WTC11 (cell line): ENCODE data around the gene CARD6.

Experiments
- ATF1 ChIP-seq: sonication (generic); formaldehyde crosslinking; IDR thresholded peaks from 2 replicates; pipeline ENCODE4 v1.8.1; 2023; ENCODE audit warnings: mild to moderate bottlenecking, moderate library complexity, missing genetic modification reagents
- ATF3 ChIP-seq: sonication (generic); formaldehyde crosslinking; conservative IDR thresholded peaks from 2 replicates; pipeline ENCODE4 v1.8.1; 2022; ENCODE audit warnings: mild to moderate bottlenecking, missing genetic modification reagents
- CREM ChIP-seq: sonication (generic); formaldehyde crosslinking; IDR thresholded peaks from 2 replicates; pipeline ENCODE4 v1.8.1; 2022; ENCODE audit warnings: mild to moderate bottlenecking, missing genetic modification reagents, moderate library complexity
- CTCF ChIP-seq: fragments of 200-600 bp; IDR thresholded peaks from 2 replicates; pipeline ENCODE4 v1.8.0; 2022; ENCODE audit warnings: antibody characterized with exemption
- ESRRA ChIP-seq: sonication (generic); formaldehyde crosslinking; IDR thresholded peaks from 2 replicates; pipeline ENCODE4 v1.8.1; 2022; ENCODE audit warnings: mild to moderate bottlenecking, missing genetic modification reagents, borderline replicate concordance
- MAX ChIP-seq: sonication (generic); formaldehyde crosslinking; IDR thresholded peaks from 2 replicates; pipeline ENCODE4 v1.8.0; 2022; ENCODE audit warnings: mild to moderate bottlenecking, missing genetic modification reagents
- TEAD1 ChIP-seq: sonication (generic); formaldehyde crosslinking; IDR thresholded peaks from 2 replicates; pipeline ENCODE4 v1.8.0; 2022; ENCODE audit warnings: mild to moderate bottlenecking, missing genetic modification reagents
- ZBTB21 ChIP-seq: sonication (generic); formaldehyde crosslinking; IDR thresholded peaks from 2 replicates; pipeline ENCODE4 v1.8.1; 2023; ENCODE audit warnings: mild to moderate bottlenecking, missing genetic modification reagents, borderline replicate concordance
- TF ChIP-seq, protein P1 (sequence below): sonication (generic); formaldehyde crosslinking; IDR thresholded peaks from 2 replicates; pipeline ENCODE4 v1.8.1; 2022; ENCODE audit warnings: missing genetic modification reagents, borderline replicate concordance
- TF ChIP-seq, protein P2 (sequence below): sonication (generic); formaldehyde crosslinking; IDR thresholded peaks from 2 replicates; pipeline ENCODE4 v1.8.1; 2023; ENCODE audit warnings: mild to moderate bottlenecking, missing genetic modification reagents
- TF ChIP-seq, protein P3 (sequence below): sonication (generic); formaldehyde crosslinking; IDR thresholded peaks from 2 replicates; pipeline ENCODE4 v1.8.0; 2023; ENCODE audit warnings: missing genetic modification reagents

DNA sequence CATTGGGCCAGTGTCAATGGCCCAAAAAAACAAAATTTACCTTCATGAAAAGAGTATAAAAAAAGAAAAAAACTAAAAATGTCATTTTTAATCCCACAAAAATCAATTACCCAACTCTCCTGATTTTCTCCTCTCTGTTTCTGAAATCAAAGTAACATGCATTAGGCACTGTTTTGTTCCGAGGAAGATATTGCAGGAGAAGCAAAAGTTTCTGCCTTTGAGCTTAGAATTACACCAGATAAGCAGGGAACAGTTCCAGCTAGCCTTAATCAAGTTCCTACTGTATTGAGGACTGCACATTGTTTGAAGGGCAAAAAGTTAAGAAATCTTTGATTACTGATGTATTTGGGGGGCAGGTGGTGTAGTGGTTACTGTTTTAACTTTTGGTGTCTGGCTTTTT is 41.9 kb upstream of the CARD6 start:
- no peak for TF ChIP-seq MAX (CRISPR knock-in tag)
- TF ChIP-seq, protein P1, sequence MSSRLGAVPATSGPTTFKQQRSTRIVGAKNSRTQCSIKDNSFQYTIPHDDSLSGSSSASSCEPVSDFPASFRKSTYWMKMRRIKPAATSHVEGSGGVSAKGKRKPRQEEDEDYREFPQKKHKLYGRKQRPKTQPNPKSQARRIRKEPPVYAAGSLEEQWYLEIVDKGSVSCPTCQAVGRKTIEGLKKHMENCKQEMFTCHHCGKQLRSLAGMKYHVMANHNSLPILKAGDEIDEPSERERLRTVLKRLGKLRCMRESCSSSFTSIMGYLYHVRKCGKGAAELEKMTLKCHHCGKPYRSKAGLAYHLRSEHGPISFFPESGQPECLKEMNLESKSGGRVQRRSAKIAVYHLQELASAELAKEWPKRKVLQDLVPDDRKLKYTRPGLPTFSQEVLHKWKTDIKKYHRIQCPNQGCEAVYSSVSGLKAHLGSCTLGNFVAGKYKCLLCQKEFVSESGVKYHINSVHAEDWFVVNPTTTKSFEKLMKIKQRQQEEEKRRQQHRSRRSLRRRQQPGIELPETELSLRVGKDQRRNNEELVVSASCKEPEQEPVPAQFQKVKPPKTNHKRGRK (CRISPR knock-in tag): no peak
- no peak for TF ChIP-seq TEAD1 (CRISPR knock-in tag)
- no peak for TF ChIP-seq CTCF
- no peak for TF ChIP-seq CREM (CRISPR knock-in tag)
- no peak for TF ChIP-seq ATF1 (CRISPR knock-in tag)
- no peak for TF ChIP-seq ATF3
- TF ChIP-seq, protein P2, sequence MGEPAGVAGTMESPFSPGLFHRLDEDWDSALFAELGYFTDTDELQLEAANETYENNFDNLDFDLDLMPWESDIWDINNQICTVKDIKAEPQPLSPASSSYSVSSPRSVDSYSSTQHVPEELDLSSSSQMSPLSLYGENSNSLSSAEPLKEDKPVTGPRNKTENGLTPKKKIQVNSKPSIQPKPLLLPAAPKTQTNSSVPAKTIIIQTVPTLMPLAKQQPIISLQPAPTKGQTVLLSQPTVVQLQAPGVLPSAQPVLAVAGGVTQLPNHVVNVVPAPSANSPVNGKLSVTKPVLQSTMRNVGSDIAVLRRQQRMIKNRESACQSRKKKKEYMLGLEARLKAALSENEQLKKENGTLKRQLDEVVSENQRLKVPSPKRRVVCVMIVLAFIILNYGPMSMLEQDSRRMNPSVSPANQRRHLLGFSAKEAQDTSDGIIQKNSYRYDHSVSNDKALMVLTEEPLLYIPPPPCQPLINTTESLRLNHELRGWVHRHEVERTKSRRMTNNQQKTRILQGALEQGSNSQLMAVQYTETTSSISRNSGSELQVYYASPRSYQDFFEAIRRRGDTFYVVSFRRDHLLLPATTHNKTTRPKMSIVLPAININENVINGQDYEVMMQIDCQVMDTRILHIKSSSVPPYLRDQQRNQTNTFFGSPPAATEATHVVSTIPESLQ (CRISPR knock-in tag): no peak
- no peak for TF ChIP-seq ZBTB21 (CRISPR knock-in tag)
- TF ChIP-seq, protein P3, sequence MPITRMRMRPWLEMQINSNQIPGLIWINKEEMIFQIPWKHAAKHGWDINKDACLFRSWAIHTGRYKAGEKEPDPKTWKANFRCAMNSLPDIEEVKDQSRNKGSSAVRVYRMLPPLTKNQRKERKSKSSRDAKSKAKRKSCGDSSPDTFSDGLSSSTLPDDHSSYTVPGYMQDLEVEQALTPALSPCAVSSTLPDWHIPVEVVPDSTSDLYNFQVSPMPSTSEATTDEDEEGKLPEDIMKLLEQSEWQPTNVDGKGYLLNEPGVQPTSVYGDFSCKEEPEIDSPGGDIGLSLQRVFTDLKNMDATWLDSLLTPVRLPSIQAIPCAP (CRISPR knock-in tag): no peak
- TF ChIP-seq ESRRA (CRISPR knock-in tag): no peak
